HCT116 (cell line): ENCODE results near the gene U2AF1L4. TPM values are rescaled to one million over a fixed set of nuclear protein-coding genes. Genes with fewer than 3 reads are reported as not detected.

Source experiments
- ATAC-seq: fragments of 200-7000 bp; cut with Tn5 transposase; 2 replicates; pipeline ENCODE4 v1.9.1; 2020; ENCODE audit warnings: mild to moderate bottlenecking, moderate library complexity
- BruUV-seq: library from RNA; stranded (reverse); fragments of 400-500 nt; replicated peaks from 2 replicates; lab custom pipeline; 2021; lab: Mats Ljungman, UMichigan
- CTCF ChIA-PET: fragments of 300-600 bp; sonication (Branson Sonifier 250); formaldehyde crosslinking; loops from one replicate; lab custom pipeline; 2021; ENCODE audit warnings: antibody characterized with exemption; lab: Charles Lee
- POLR2A ChIA-PET: fragments of 300-600, 350-600 bp; sonication (Branson Sonifier 250); formaldehyde crosslinking; loops from one replicate; lab custom pipeline; 2021; ENCODE audit warnings: antibody characterized with exemption; lab: Charles Lee
- RAD21 ChIA-PET, 2 experiments: fragments of 300-600 bp; sonication (Branson Sonifier 250); formaldehyde crosslinking; loops; one replicate each; lab custom pipeline; 2023; ENCODE audit warnings: low total read pairs in 2 of 2; ENCODE audit not compliant: uncharacterized antibody in 2 of 2, unreplicated experiment in 2 of 2, low non-redundant PET in 1 of 2; lab: Charles Lee
- DNase-seq: peaks from one replicate; pipeline ENCODE4 v3.0.0-alpha.2; 2010; ENCODE audit warnings: low read depth, low spot score
- H2AFZ ChIP-seq: fragments of 200-600 bp; shearing (Covaris generic), sonication (generic); 2 replicates; pipeline ENCODE4 v1.6.1; 2017; ENCODE audit warnings: low read depth, mixed run types, mixed read lengths, antibody characterized with exemption, low read length; ENCODE audit not compliant: poor library complexity, severe bottlenecking
- H3K27ac ChIP-seq: 2 replicates; pipeline ENCODE4 v1.5.1; 2012; ENCODE audit warnings: low read depth, low read length
- H3K27me3 ChIP-seq: fragments of 200-600 bp; sonication (generic); 2 replicates; pipeline ENCODE4 v1.6.1; 2016; ENCODE audit warnings: mixed run types, low read length, mixed read lengths; ENCODE audit not compliant: insufficient read depth
- H3K36me3 ChIP-seq, 2 experiments: fragments of 200-500 bp in 1 of 2; fragments of 200-600 bp in 1 of 2; sonication (Bioruptor generic) in 1 of 2; sonication (generic) in 1 of 2; 2 replicates each; pipeline versions ENCODE4 v1.5.1 to v1.6.1; 2014 to 2016; ENCODE audit warnings: low read length in 2 of 2, inconsistent platforms in 1 of 2, mixed read lengths in 1 of 2, mixed run types in 1 of 2; ENCODE audit not compliant: insufficient read depth in 2 of 2, control insufficient read depth in 1 of 2
- H3K4me1 ChIP-seq, 2 experiments: fragments of 200-600 bp in 1 of 2; sonication (generic) in 1 of 2; 2 replicates each; pipeline versions ENCODE4 v1.5.1 to v1.6.1; 2012 to 2017; ENCODE audit warnings: low read length in 2 of 2, inconsistent platforms in 1 of 2, mild to moderate bottlenecking in 1 of 2, mixed read lengths in 1 of 2, mixed run types in 1 of 2, moderate library complexity in 1 of 2; ENCODE audit not compliant: insufficient read depth in 2 of 2, control insufficient read depth in 1 of 2
- H3K4me2 ChIP-seq: fragments of 200-600 bp; sonication (generic); 2 replicates; pipeline ENCODE4 v1.6.1; 2017; ENCODE audit warnings: mixed run types, low read length, mixed read lengths
- H3K4me3 ChIP-seq, 2 experiments: fragments of 200-600 bp in 1 of 2; sonication (generic) in 1 of 2; replicated peaks in 1 of 2; 2 replicates each; pipeline ENCODE4 v1.5.1; 2011 to 2016; ENCODE audit warnings: low read length in 2 of 2, control low read depth in 1 of 2, low read depth in 1 of 2, mild to moderate bottlenecking in 1 of 2, mixed read lengths in 1 of 2, mixed run types in 1 of 2
- H3K79me2 ChIP-seq: fragments of 200-600 bp; sonication (generic); 2 replicates; pipeline ENCODE4 v1.6.1; 2017; ENCODE audit warnings: mild to moderate bottlenecking, mixed run types, low read length, moderate library complexity, mixed read lengths; ENCODE audit not compliant: insufficient read depth
- H3K9ac ChIP-seq: fragments of 200-600 bp; sonication (generic); 2 replicates; pipeline ENCODE4 v1.6.1; 2016; ENCODE audit warnings: low read length, mixed read lengths
- H3K9me2 ChIP-seq: fragments of 200-600 bp; sonication (generic), shearing (Covaris generic); 2 replicates; pipeline ENCODE4 v1.6.1; 2017; ENCODE audit warnings: mixed run types, mild to moderate bottlenecking, moderate library complexity; ENCODE audit not compliant: insufficient read depth
- H3K9me3 ChIP-seq, 2 experiments: fragments of 200-500 bp in 1 of 2; fragments of 200-600 bp in 1 of 2; sonication (Bioruptor generic) in 1 of 2; sonication (generic) in 1 of 2; 2 replicates each; pipeline ENCODE4 v1.6.1; 2014 to 2017; ENCODE audit warnings: low read length in 2 of 2, mixed read lengths in 2 of 2, inconsistent platforms in 1 of 2, low read depth in 1 of 2, mild to moderate bottlenecking in 1 of 2, mixed run types in 1 of 2, moderate library complexity in 1 of 2; ENCODE audit not compliant: control insufficient read depth in 1 of 2, insufficient read depth in 1 of 2
- H4K20me1 ChIP-seq: fragments of 200-600 bp; sonication (generic), shearing (Covaris generic); 2 replicates; pipeline ENCODE4 v1.6.1; 2017; ENCODE audit warnings: mixed run types, mild to moderate bottlenecking, moderate library complexity; ENCODE audit not compliant: insufficient read depth
- CBX3 ChIP-seq: IDR thresholded peaks from 2 replicates; pipeline ENCODE4 v1.6.1; 2012; ENCODE audit warnings: low read depth
- CEBPB ChIP-seq: IDR thresholded peaks from 2 replicates; pipeline ENCODE4 v1.6.1; 2012; ENCODE audit warnings: low read depth
- CTCF ChIP-seq, 3 experiments: fragments of 200-600 bp in 1 of 3; sonication (generic) in 1 of 3; IDR thresholded peaks in 2 of 3; conservative IDR thresholded peaks in 1 of 3; 2 replicates each; pipeline ENCODE4 v1.5.1; 2012 to 2017; ENCODE audit warnings: low read depth in 2 of 3, low read length in 2 of 3, antibody characterized with exemption in 1 of 3, borderline replicate concordance in 1 of 3, control low read depth in 1 of 3, mild to moderate bottlenecking in 1 of 3, mixed read lengths in 1 of 3, mixed run types in 1 of 3, moderate library complexity in 1 of 3; ENCODE audit not compliant: insufficient read depth in 1 of 3
- EZH2phosphoT487 ChIP-seq: fragments of 200-600 bp; IDR thresholded peaks from 2 replicates; pipeline ENCODE4 v1.6.1; 2018; ENCODE audit warnings: antibody characterized with exemption, borderline replicate concordance
- JUND ChIP-seq: IDR thresholded peaks from 2 replicates; pipeline ENCODE4 v1.6.1; 2012
- SP1 ChIP-seq: IDR thresholded peaks from 2 replicates; pipeline ENCODE4 v1.6.1; 2012; ENCODE audit warnings: low read depth
- TCF7L2 ChIP-seq: IDR thresholded peaks from 2 replicates; pipeline ENCODE4 v1.7.0; 2011; ENCODE audit warnings: borderline replicate concordance, inconsistent platforms; ENCODE audit not compliant: insufficient read depth, insufficient read length; ENCODE audit errors: extremely low read depth
- intact Hi-C: fragments of 100-400 bp; cut with micrococcal nuclease; formaldehyde crosslinking; loops from 2 replicates; pipeline ENCODE4 v1.10.0; 2022
- total RNA-seq: library from RNA; stranded (reverse); gene quantifications from one replicate; pipeline ENCODE4 v1.2.1, GENCODE V29; 2021; ENCODE audit not compliant: unreplicated experiment
- TF ChIP-seq, protein P1 (sequence below): IDR thresholded peaks from 2 replicates; pipeline ENCODE4 v1.6.1; 2012

U2AF1L4 gene
- total RNA-seq, 1 experiment from 2014 or later, result 15.6 TPM

DNA sequence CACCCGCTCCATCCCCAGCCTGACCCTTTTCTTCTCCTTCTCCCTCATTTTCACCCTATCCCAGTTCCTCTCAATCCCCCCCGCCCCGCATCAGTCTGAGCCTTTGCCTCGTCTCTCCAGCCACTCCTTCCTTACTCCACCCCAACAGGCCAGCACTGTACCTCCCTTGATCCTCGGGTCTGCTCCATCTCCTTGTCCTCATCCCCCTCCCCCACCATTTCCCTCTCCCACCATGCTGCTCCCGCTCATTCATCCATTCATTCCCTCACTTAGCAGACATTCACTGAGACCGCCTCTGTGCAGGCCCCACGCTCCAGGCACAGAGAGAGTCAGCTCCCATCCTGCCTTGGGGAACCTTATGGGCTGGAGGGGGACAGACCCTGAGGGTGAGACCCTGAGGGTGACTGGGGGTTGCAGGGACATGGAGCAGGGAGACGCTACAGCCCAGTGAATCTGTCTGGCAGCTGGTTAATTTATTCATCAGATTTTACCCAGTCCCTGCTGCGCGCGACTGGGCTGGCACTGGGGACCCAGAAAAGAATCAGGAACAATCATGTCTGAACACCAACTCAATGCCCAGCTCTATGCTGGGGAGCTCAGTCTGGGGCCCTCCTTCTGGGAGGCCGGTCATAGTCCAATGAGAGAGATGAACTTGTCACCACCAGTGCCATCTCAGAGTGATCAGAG, 31.0 kb upstream of the U2AF1L4 start:
- 0 out of 2 replicates have a peak, but pooled peaks cover 3% of the 10 kb centered on the region for H3K79me2 ChIP-seq
- H3K27me3 ChIP-seq, result no peaks in the 10 kb centered on the region
- H3K9ac ChIP-seq, result peak overlapping the region; percentile 51
- no peak overlapping the region for H3K27ac ChIP-seq
- ChIA-PET POLR2A (no interaction called here), CTCF (no interaction called here), RAD21 (no interaction called here)
- H4K20me1 ChIP-seq, result no peaks in the 10 kb centered on the region
- H2AFZ ChIP-seq, result no peak overlapping the region
- ATAC-seq (no peak), DNase-seq (no peak)
- no peaks in the 10 kb centered on the region for H3K9me2 ChIP-seq
- intact Hi-C loops, result no loop called here
- H3K4me3 ChIP-seq, result peak overlapping the region; percentile 65 to 67
- BruUV-seq, result TSS peak; percentile 61
- H3K9me3 ChIP-seq, result no peaks in the 10 kb centered on the region
- H3K36me3 ChIP-seq, result peaks cover 0 to 2% of the 10 kb centered on the region in 2 experiments; a peak in 1 of 4 replicates
- TF ChIP-seq CBX3, result no peak
- no peak for TF ChIP-seq CEBPB
- TF ChIP-seq CTCF (IDR thresholded peaks at IDR 0.05 in 2 of 3, conservative IDR thresholded peaks at IDR 0.05 in 1 of 3; ENCODE audit: borderline replicate concordance in 1 of 3, insufficient read depth in 1 of 3, low read depth in 2 of 3, low read length in 2 of 3), result no peak
- no peak for TF ChIP-seq TCF7L2
- TF ChIP-seq, protein P1, sequence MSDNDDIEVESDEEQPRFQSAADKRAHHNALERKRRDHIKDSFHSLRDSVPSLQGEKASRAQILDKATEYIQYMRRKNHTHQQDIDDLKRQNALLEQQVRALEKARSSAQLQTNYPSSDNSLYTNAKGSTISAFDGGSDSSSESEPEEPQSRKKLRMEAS, result no peak
- TF ChIP-seq EZH2phosphoT487, result no peak
- TF ChIP-seq SP1, result no peak
- no peak for TF ChIP-seq JUND
- peaks cover 9 to 16% of the 10 kb centered on the region in 2 experiments; a peak in 3 of 4 replicates for H3K4me1 ChIP-seq
- peak overlapping the region; percentile 77 for H3K4me2 ChIP-seq
